DMS 273 (cell line): ENCODE results near the gene TRPV5.
A peak's percentile ranks its signal among the peaks of the same experiment; 100 is the strongest.

Experiments used
- DNase-seq: peaks from one replicate; lab custom pipeline; 2025; ENCODE audit not compliant: unreplicated experiment; lab: John Stamatoyannopoulos, UW

TRPV5 gene

GRCh38 chr7:142941541-142941940 lies 8.0 kb upstream of the TRPV5 start:
- no peak for DNase-seq

DNA sequence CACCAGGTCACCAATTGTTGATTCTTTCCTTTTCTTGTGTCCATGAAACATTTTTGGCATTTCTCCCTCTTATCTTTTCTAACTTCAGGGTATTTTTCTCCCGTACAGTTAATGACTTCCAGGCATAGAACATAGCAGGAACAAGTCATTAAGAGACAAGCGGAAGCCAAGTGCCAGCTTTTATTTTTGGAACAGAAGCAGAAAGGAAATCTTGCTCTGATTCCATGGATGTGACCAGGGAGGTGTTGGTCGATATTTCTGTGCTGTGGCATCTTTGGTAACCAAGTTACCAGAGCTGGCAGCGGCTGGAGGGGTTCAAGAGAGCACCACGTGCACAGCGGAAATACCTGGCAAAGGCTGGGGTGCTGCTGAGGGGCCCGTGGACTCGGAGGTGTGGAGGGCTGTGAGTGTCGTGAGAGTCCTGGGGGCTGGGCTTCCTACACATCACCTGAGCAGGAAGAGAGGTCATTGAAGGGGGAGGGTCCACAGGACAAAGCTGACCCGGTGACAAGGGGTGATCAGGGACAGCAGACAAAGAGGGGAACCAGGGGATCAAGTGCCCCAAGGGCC lies 7.5 kb upstream of the TRPV5 start:
- no peak for DNase-seq

DNA sequence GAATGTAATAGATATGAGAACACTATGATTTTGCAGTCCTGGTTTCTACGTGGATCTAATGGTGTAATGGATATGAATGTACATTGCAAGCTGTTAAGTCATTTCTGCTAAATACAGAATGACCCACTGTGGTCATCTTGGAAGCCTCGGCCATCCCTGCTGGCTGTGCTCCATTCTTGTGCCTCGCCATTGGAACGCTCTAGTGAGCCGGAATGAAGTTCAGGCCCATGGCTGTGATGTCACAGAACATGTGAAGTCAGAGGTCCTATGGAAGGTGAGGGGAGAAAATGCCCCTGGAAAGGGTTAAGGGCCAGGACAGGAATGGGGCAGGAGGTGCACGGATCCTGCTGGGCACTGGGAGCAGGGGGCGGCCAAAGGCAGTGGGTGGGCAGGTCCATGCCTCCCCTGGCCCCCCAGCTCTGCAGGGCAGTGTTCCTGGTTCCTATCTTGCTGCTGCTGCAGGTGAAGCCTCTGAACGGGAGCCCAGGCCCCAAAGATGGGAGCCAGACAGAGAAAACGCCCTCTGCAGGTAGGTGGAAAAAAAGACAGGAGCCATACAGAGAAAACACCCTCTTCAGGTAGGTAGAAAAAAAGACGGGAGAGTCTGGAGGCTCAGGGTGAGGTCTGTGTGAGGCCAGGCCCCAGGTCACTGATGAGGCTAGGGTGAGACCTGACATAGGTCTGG lies 5.8 kb upstream of the TRPV5 start, which contains the start of gene LLCFC1:
TSS of gene LLCFC1 (plus strand) at position 259 of the 685 bp plus-strand sequence. CDS start at position 397, 138 bp downstream.
- peak; percentile 3 for DNase-seq

- DNase-seq: no peak
These were observed 5.1 kb upstream of the TRPV5 start for GRCh38 chr7:142938611-142939010.

GRCh38 chr7:142935941-142936565 lies 2.5 kb upstream of the TRPV5 start:
- no peak for DNase-seq

DNA sequence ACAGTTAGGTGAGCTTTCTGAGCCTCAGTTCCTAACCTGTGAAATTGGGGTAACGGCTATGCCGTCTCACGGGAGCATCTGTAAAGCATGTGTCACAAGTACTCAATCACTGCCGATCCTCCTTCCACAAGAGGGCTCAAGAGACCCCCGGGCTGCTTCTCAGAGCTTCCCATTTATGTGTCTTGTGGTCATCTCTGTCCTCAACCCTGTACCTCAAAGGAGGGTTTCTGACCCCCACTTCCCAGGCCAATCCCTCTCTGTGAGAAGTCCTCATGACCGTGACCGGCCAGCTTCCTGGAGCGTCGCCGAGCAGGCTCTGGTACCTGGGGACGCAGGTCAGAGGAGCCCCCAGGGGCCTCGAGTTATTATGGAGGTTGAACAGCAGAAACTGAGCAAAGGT lies 510 bp upstream of the TRPV5 start:
- DNase-seq: no peak

DNA sequence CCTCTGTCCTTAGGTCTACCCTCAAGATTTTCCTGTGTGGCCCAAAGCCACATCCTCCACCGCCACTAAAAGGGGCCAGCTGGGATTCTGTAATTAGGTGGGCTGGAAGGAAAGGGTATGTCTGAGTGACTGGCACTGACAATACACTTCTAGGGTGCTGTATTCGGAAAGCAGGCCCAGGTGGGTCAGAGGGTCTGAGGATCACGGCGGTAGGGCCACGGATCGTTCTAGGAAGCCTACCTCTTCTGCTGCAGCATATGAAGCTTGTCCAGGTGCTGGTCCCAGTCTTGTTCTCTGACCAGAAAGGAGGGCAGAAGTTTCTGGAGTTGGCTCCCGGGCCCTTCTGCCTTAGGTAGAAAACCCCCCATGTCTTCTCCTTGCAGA lies 462 bp downstream of the TRPV5 start:
- DNase-seq: no peak

DNA sequence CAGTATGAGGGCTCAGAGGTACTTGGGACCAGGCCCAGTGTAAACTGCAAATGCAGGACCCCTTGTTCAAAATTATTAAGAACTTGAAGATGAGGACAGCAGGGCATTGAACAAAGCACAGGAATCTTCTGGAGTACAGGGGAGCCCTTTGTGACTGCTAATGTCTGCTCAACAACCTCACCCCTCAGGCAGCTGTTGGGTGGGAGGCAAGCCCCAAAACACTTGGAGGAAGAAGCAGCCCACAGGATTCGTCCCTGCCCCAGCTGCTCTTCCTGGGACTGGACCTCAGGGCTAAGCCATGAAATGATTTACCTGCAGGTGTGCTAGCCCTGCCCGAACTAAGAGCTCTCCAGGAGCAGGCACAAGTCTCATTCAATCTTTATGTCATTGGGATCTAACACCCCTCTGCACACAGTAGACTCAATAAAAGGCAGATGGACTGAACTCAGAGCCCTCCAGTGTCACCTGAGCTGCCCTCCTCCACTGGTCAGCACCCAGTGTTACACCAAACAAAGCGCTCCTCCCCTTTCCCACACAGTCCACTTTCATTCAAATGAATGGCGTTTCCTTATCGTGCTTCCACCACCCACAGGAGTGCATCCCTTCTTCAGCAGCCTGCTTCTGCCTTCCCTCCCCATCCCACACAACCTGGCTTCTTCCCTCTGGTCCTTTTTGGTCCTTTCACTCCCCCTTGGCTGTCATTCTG lies 1.0 kb downstream of the TRPV5 start:
- DNase-seq: no peak

- DNase-seq: no peak
These were observed 3.3 kb downstream of the TRPV5 start for GRCh38 chr7:142930126-142930730.

- no peak for DNase-seq
These were observed 5.6 kb downstream of the TRPV5 start for GRCh38 chr7:142927949-142928348.

DNA sequence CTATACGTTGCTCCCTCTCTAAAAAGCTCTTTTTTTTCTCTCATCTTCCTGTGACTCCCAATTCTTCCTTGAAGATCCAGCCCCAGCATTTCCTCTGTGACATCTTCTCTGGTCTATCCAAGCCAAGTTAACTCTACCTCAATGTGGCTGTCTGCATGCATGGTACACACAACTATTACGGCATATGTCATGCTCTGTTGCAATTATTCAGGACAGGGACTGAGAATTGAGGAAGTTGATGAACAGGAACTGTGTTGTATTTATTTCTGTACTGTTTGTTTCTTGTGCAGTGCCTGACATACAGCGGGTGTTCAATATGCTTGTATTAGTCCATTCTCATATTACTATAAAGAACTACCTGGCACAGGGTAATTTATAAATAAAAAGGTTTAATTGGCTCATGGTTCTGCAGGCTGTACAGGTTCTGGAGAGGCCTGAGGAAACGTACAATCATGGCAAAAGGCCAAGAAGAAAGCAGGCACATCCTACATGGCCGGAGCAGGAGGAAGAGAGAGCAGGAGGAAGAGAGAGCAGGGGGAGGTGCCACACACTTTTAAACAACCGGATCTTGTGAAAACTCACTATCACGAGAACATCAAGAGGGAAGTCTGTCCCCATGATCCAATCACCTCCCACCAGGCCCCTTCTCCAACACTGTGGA lies 6.3 kb downstream of the TRPV5 start:
- no peak for DNase-seq

DNA sequence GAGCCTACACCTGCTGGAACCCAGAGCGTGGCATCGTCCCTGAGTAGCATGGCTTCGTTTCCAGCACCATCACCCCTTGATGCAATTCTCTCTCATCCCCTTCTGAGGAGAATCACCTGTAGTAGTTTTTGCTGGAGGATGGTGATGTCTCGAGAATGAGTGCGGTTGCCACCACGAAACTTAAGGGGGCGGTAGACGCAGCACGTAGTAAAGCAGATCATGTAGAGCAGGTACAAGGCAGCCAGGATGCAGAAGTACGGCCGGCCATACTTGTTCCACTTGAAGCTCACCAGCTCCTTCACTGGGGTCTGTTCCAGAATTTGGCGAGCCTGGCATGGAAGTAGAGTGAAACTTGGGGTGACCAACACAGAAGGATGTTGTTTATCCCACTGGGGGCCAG lies 8.1 kb downstream of the TRPV5 start:
- no peak for DNase-seq

DNA sequence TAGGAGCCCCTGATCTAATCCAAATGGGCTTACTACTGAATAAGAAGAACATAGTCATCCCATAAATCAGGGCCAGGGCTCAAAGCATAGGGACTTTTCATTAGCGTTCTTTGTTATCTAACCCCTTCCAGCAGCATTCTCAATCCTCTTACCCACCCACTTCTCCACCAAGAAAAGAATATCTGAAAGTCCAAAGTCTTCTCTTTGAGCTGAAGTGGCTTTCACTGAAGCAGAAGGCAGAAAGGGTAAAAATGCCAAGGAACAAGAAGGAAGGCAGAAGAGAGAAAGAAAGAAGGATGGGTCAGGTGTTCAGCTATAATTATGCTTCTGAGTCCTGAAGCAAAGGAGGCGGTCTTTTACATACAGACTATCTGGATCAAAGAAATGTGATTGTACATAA lies 10.2 kb downstream of the TRPV5 start:
- DNase-seq: no peak

DNA sequence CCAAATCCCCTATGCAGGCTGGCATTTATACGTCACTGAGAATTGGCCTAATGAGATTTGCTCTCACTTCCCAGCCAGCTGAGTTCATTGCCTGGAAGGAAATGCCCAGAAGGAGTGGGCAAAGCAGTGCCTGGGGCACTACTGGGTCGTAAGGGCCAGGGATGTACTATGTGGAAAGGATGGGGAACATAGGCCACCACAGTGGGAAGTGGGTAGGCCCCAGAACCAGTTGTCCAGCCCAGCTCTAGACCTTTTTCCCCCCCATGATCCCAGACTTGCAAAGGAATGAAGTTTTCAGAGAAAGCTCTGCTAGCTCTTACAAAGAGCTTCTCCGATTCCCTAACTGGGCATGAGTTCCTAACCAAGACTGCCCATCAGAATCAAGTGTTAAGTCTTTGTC lies 13.9 kb downstream of the TRPV5 start:
- no peak for DNase-seq

DNA sequence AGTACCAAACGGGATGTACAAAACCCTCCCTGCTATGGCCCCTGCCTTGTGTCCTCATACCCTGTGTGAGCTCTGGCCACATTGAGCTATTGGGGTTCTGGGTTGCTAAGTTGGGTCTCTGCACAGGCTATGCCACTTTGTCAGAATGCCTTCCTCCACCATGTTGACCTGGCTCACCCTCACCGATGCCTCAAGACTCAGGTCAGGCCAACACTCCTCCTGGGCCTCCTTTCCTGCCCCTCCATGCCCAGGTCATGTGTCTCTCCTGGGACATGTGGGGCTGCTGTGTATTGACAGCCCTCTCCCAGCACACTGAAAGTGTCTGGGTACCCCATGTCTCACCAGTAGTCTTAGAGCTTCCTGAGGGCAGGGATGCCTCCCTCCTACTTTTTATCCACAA lies 14.6 kb downstream of the TRPV5 start:
- DNase-seq: no peak

GRCh38 chr7:142917447-142917846 lies 16.1 kb downstream of the TRPV5 start:
- DNase-seq: no peak

- DNase-seq: no peak
These were observed 17.0 kb downstream of the TRPV5 start for GRCh38 chr7:142916508-142916907.

DNA sequence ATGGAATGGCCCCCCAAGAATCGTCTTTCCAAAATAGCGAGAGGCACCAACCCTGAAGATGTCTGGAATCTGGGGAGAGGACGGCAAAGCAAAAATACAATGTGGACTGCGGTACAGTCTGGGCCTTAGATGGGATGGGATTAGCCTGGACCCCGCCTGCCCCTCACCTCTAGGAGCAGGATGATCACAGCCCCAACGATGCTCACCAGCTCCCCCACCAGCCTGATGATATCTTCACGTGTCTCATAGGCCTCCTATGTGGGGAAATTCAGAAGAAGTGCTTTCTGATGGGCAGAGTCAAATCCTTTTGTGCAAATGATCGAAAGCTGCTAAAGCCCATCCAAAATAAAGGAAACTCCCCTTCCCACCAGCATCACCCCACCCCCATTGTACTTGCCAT lies 18.2 kb downstream of the TRPV5 start:
- DNase-seq: no peak

DNA sequence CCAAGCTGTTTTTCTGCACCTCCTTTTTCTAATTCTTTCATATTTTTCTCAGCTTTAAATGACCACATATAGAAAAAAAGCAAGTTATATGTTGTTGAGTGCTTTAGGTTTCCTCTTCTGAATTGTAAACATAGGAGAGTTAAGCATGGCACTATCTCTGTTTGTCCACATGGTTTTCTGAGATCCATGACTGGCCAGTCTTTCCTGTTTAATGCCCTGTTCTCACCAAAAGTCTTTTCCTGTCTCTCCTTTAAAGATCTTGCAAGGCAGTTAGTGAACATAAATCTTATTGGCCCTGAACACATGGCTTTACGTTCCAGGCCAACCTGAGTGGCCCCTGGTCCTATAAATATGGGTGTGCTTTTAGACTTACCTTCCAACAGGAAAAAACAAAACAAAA lies 19.4 kb downstream of the TRPV5 start:
- no peak for DNase-seq

GRCh38 chr7:142913566-142913965 lies 20.0 kb downstream of the TRPV5 start:
- no peak for DNase-seq

- DNase-seq: no peak
These were observed 20.5 kb downstream of the TRPV5 start for GRCh38 chr7:142913051-142913450.
